Activated CD4-positive, alpha-beta T cell treated with anti-CD3 and anti-CD28 coated beads, Interleukin-2, amount 50 U/mL, for 1 hour (primary cell): ENCODE results near the gene MEG3.

Experiments used
- DNase-seq: peaks from one replicate; pipeline ENCODE4 v3.0.0-alpha.2; 2020

The MEG3 gene

GRCh38 chr14:100825713-100826331 lies at the start of gene MEG3:
MEG3 (plus strand) TSS chr14:100826118.
- no peak for DNase-seq

- DNase-seq = no peak
Observed at GRCh38 chr14:100776681-100777365, 49.1 kb upstream of the MEG3 start.

GRCh38 chr14:100777366-100777817 lies 48.5 kb upstream of the MEG3 start:
- DNase-seq = no peak

GRCh38 chr14:100777818-100778525 lies 47.9 kb upstream of the MEG3 start:
- DNase-seq = no peak

GRCh38 chr14:100778526-100778882 lies 47.4 kb upstream of the MEG3 start:
- DNase-seq = no peak

- DNase-seq = no peak
Observed at GRCh38 chr14:100778951-100779690, 46.8 kb upstream of the MEG3 start.

- DNase-seq = no peak
Observed at GRCh38 chr14:100779691-100780080, 46.2 kb upstream of the MEG3 start.

- no peak for DNase-seq
Observed at GRCh38 chr14:100780246-100780645, 45.7 kb upstream of the MEG3 start.

- DNase-seq = no peak
Observed at GRCh38 chr14:100780646-100781355, 45.1 kb upstream of the MEG3 start.

GRCh38 chr14:100781952-100782351 lies 44.0 kb upstream of the MEG3 start:
- DNase-seq = no peak

GRCh38 chr14:100782516-100783320 lies 43.2 kb upstream of the MEG3 start:
- DNase-seq = no peak

- no peak for DNase-seq
Observed at GRCh38 chr14:100783630-100784370, 42.1 kb upstream of the MEG3 start.

- no peak for DNase-seq
Observed at GRCh38 chr14:100784523-100785337, 41.2 kb upstream of the MEG3 start.

GRCh38 chr14:100785338-100785615 lies 40.6 kb upstream of the MEG3 start:
- no peak for DNase-seq

- DNase-seq = no peak
Observed at GRCh38 chr14:100785626-100786025, 40.3 kb upstream of the MEG3 start.

- DNase-seq = no peak
Observed at GRCh38 chr14:100786131-100786530, 39.8 kb upstream of the MEG3 start.

- DNase-seq = no peak
Observed at GRCh38 chr14:100786576-100787219, 39.2 kb upstream of the MEG3 start.

- no peak for DNase-seq
Observed at GRCh38 chr14:100787659-100788058, 38.3 kb upstream of the MEG3 start.

- no peak for DNase-seq
Observed at GRCh38 chr14:100788517-100788916, 37.4 kb upstream of the MEG3 start.

GRCh38 chr14:100788942-100789341 lies 37.0 kb upstream of the MEG3 start:
- no peak for DNase-seq
